GM12874 (cell line): Measurements from ENCODE around the gene SLC22A4.

Source experiments
- CTCF ChIP-seq: IDR thresholded peaks from 2 replicates; pipeline ENCODE4 v1.5.1; 2011; ENCODE audit warnings: low read depth, mild to moderate bottlenecking, control low read depth, low read length, moderate library complexity; ENCODE audit not compliant: insufficient read depth

Gene SLC22A4

DNA sequence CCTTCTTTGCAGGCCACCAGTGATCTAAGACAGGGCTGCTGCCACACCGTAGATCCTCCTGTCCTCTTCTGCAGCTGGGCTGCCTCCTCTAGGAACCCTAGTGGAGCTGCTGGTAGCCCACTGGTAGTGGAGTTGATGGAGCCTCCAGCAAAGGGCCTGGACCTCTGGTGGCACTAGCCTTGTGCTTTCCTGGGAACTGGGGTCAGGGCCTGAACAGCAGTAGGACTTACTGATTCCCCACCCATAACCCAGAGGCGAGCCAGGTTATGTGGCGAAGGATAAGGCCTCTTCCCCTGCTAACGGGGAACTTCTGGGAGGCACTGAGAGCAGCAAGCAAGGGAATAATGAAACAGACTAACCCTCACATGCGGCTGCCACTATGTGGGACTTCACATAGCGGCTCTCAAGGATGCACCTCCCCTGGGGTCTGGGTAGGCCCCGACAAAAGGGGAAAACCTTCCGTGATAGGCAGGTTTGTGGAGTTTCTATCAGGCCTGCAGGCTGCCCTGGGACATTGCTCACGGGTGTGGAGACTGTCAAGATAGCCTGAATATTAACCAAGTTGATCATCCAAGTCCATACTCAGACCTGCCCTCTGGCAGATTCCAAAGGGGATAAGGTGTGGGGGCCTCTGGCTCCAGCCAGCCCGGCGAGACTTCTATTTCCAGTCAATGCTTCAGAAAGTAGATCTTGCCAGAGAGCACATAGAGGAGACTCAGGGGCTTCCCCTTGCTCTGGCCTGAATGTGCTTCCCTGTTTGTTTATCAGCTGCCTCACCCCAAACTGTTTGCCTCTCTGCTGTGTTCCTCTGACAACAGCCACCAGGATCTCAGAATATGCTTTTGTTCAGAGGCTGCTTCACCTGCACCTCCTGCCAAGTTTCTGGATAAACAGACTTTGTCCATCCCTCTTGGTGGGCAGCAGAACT is 7.4 kb downstream of the SLC22A4 start:
- TF ChIP-seq CTCF: no peak

DNA sequence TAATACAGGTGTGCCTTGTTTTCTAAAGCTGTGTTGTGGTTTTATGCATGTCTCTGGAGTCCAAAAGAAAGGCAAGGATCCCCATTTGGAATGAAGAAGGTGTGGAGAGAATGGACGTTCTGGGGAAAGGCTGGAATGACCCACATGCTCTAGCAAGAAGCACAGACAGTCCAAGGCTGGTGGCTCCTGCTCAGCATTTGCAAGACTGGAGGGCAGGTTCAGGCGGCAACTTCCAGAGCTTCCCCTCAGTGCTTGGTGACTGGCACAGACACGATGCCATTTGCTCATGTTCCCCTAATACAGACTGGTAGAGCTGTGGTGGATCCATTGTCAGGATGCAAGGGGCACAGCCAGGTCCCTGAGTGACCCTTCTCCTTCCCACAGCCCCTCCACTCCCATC is 8.2 kb downstream of the SLC22A4 start:
- no peak for TF ChIP-seq CTCF

- no peak for TF ChIP-seq CTCF
Measured at GRCh38 chr5:132303589-132303988, 9.4 kb downstream of the SLC22A4 start.

- TF ChIP-seq CTCF: no peak
Measured at GRCh38 chr5:132305420-132305819, 11.2 kb downstream of the SLC22A4 start.

GRCh38 chr5:132308701-132309100 is 14.5 kb downstream of the SLC22A4 start:
- no peak for TF ChIP-seq CTCF

GRCh38 chr5:132309679-132310078 is 15.5 kb downstream of the SLC22A4 start:
- no peak for TF ChIP-seq CTCF

GRCh38 chr5:132310141-132310834 is 16.1 kb downstream of the SLC22A4 start:
- no peak for TF ChIP-seq CTCF
